ENCODE data around the gene TUSC2.
"Not testable (repeated sequence)": the region's sequence is repeated elsewhere in the genome, so short reads cannot be mapped to it uniquely, and the experiment has no call there.

The TUSC2 gene

GRCh38 chr3:50316657-50317242 lies 11.3 kb downstream of the TUSC2 start:
- DNase-seq: no peak

GRCh38 chr3:50314816-50315215 lies 13.2 kb downstream of the TUSC2 start:
- no peak for DNase-seq

DNA sequence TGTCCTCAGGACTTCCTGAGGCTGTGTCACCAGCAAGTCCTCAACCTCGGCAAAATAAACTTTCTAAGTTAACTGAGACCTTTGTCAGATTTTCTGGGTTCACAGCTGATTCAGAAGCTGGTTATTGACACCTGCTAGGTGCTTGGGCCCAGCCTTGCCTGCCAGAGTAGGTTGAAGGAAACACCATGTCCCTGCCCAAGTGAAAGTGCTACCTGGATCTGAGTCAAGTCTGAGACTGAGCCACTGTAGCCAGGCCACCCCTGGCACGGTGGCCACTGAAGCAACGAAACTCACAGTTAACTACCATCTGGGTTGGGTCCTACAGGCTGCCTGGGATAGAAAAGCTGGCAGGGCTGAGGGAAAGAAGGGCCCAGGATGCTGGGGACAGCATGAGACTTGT lies 13.7 kb downstream of the TUSC2 start:
- DNase-seq: no peak

DNA sequence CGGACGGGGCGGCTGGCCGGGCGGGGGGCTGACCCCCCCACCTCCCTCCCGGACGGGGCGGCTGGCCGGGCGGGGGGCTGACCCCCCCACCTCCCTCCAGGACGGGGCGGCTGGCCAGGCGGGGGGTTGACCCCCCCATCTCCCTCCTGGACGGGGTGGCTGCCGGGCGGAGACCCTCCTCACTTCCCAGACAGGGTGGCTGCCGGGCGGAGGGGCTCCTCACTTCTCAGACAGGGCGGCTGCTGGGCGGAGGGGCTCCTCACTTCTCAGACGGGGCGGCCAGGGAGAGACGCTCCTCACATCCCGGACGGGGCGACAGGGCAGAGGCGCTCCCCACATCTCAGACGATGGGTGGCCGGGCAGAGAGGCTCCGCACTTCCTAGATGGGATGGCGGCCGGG lies 16.0 kb downstream of the TUSC2 start:
- DNase-seq: not testable (repeated sequence)

DNA sequence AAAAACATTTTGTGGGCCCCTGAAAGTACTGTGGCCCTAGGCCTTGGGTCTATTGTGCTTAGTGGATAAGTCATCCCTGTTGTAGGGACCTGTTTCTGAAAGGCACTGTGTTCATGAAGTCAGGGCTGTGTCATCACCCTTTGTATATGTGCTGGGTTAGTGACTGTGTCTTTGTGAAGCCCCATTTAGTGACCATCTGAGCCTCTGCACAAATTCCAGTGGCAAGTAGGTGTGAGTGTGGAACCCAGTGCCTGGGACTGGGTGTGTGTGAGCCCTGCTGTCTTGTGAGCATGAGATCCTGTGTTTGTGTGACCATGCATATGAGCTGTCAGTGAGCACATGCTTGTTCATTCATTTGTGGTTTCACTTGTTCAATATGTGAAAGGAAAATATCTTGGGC lies 23.4 kb downstream of the TUSC2 start:
- no peak for DNase-seq

DNA sequence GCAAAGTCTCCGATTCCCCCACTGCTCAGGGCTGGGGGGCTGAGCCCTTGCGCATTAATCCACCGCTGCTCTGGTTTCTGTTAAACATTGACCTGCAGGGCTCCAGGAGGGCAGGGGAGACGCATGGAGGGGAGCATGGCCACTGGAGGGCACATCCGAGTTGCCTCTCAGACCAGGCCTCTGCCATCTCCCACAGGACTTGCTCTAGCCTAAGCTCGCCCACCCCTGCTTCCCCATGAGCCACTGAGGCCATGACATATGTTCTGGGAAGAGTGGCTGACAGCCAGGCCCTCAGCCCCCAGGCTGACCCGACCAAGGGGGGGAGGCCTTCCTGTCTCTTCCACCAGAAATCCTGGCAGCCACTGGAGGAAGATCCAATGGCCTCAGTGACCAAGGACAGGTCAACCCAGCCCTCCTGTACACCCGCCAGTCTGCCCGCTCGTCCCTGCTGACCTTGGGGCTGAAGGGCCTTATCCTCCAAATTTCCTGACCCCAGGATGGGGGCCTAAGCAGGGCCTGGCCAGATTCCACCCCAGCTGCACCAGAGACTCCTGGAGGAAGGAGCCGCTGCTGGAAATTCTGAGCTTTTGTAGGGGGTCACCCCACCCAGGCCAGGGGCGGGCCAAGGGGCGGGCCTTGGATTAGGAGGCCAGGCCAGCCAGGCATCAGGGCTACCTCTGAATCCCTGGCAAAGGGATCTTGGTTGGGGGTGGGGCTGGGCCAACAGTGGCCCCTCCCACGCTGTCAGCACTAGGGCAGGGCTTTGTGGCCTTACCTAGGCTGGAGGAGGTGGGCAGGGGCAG lies 24.8 kb downstream of the TUSC2 start, which contains the start of gene HYAL1:
Gene HYAL1, minus strand, starts transcription at position 562 of the 803 bp plus-strand sequence. CDS start 618 bp downstream, outside the sequence.
- no peak for DNase-seq

DNA sequence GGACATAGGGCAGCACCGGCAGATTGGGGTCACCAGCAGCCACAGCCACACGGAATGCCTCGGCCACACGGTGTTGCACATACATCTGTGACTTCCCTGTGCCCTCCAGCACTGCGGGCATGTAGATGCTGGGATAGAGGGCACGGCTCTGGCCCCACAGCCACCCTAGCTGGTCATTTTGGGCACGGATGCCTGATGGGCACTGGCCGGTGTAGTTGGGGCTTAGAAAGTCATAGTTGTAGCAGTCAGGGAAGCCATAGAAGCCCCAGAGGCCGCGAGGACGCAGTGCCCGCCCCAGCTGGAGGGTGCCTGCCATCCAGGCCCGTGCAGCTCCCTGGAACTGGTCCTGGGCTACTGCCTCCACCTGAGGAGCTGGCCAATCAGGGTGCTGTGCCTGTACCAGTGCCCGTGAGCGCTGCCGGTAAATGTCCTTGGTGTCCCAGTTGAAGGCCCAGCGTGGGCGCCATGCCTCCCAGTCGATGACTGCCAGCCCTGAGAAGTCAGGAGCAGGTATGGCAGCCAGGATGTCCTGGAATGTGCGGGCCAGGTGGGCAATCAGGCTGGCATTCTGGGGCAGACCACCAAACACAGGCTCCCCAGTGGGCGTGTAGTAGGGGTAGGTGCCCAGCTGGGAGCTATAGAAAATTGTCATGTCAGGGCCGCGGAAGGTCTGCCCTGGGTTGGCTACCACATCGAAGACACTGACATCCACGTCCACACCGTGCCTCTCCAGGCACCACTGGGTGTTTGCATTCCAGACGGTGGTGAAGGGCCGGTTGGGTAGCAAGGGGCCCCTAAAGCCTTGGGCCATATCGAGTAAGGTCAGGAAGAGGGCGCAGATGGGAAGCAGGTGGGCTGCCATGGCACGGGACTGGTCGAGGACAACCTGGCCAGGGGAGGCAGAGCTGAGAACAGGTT lies 25.7 kb downstream of the TUSC2 start:
- DNase-seq: no peak

GRCh38 chr3:50300681-50301254 lies 27.3 kb downstream of the TUSC2 start:
- no peak for DNase-seq

GRCh38 chr3:50299929-50300680 lies 27.9 kb downstream of the TUSC2 start:
- DNase-seq: no peak

- DNase-seq: no peak
These were observed 28.4 kb downstream of the TUSC2 start for GRCh38 chr3:50299638-50299928.

DNA sequence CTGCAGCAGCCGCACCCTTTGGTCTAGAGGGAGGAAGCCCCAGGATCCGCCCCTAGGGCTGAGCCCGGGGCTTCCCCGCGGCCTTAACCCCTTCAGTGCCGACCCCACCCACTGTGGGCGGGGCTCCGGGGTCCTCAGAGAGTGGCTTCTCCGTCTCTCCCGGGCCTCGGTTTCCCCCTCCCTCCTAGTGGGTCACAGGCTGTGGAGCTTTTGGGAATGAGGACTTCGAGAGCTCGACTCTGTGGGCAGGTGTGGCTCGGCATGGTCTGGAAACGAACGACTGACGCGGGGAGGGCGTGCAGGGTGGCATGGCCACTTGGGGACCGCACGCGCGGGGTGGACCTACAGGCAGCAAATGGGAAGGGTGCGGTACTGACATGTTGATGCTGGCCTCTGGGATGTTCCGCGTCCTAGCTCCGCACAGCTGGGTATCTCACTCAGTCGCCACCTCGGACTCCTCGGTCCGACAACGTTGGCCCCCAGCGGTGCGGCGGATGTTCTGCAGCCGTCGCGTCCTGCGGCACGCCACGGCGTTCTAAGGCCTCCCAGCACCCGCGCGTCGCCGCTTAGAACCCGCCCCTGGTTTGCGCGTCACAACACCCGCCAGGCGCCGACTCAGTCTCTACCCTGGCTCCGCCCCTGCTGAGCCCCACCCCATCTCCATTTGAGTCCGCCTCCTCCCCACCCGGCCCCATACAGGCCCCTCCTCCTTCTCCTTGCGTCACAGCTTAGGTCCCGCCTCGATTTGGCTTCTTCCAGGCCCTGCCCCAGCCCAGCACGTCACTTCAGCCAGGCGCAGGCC lies 29.0 kb downstream of the TUSC2 start, which contains the start of the genes HYAL3 and NAA80:
Gene HYAL3, minus strand, starts transcription at position 570 of the 802 bp plus-strand sequence. CDS start 3,803 bp downstream, outside the sequence.
Gene NAA80, minus strand, starts transcription at position 570 of the 802 bp plus-strand sequence. CDS start 1,942 bp downstream, outside the sequence.
- DNase-seq: peak; percentile 73

- DNase-seq: no peak
These were observed 29.9 kb downstream of the TUSC2 start for GRCh38 chr3:50297896-50298725.

DNA sequence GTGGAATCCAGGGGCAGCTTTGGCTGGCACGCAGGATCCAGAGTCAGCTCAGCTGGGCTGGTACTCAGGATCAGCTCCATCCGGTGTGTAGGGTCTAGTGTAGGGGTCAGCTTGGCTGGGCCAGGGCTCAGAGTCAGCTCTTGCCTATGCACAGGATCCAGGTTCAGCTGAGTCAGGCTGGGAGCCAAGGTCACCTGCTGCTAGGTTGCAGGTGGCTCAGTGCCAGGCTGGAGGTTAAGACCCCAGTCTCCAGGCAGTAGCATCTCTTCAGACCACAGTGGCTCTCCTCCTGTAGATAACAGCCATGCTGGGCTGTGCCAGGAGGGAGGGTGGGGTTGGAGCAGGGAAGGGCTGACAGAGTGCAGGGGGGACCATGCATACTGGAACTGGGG lies 30.6 kb downstream of the TUSC2 start:
- no peak for DNase-seq

DNA sequence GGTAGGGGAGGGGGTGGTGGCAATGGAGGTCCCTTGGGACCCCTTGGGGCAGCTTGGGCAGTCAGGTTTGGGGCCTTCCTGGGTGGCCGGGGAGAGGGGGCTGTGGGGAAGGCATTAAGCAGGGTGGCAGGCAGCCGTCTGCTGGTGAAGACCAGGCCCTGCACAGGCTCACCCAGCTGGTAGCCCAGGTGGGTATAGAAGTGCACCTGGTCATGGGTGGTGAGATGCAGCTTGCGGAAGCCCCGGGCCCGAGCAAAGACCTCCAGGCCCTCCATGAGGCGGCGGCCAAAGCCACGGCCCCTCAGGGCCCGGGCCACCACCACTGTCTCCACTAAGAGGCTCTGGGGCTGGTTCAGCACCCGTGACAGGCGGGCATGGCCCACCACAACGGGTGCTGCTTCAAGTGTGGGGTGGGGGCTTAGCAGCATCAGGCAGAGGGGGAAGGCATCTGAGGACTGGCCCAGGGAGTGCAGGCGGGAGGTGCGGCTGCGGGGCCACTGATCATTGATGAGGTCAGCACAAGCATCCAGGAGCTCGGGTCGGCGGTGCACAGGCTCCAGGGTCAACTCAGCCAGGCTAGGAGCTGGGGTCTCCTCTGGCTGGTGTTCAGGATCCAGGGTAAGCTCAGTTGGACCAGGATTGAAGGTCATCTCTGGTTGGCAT lies 31.2 kb downstream of the TUSC2 start:
- DNase-seq: no peak

- no peak for DNase-seq
These were observed 32.2 kb downstream of the TUSC2 start for GRCh38 chr3:50295553-50296431.

DNA sequence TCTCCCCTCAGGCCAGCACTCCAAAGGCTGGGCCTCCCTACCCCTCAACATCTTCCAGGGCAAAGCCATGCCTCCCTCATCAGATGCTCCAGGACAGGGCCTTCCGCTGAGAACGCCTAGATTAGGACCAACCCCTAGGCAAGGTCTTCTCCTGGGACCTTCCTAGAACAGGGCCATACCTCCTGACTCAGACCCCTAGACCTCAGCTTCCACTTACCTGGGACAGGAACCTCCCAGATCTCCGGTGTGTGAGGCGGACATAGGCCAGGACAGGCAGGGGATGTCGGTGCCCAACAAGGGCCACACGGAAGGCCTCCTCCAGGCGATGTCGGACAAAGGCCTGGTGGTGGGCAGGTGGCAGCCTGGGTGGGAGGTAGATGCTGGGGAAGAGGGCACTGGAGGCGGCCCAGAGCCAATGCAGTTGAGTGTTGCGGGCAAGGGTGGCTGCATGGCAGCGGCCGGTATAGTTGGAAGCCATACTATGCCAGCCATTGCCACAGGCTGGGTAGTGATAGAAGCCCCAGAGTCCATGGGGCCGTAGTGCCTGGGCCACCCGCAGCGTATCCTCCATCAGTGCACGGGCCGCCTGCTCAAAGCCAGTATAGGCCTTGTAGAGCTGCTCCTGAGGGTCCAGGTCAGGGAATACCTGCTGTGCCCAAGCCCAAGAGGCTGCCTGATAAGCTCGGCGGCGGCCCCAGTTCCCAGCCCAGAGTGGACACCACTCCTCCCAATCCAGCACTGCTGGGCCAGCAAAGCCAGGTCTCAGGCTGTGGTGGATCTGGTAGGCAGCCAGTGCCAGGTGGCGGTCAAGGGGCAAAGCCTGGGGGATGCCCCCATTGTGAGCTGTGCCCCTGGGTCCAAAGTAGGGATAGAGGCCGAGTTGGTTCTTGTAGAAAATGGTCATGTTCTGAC lies 33.3 kb downstream of the TUSC2 start:
- no peak for DNase-seq

DNA sequence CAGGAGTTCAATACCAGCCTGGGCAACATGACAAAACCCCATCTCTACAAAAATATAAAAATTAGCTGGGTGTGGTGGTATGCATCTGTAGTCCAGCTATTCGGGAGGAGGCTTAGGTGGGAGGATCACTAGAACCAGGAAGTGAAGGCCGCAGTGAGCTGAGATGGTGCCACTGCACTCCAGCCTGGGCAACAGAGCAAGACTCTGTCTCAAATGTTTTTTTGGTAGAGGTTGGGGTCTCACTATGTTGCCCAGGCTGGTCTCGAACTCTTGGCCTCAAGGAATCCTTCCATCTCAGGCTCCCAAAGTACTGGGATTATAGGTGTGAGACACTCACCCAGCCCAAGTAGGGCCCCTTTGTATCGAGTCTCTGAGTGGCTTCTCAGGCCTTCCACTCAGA lies 33.9 kb downstream of the TUSC2 start:
- no peak for DNase-seq

Data from NCI-H2081 treated with DMSO at 0.1 percent for 48 hours (cell line).